Hepatocyte (in vitro differentiated cells): ENCODE data around the gene ADGRG6. TPM values are rescaled to one million over a fixed set of nuclear protein-coding genes. Genes with fewer than 3 reads are reported as not detected.
"Not testable (repeated sequence)": the region's sequence is repeated elsewhere in the genome, so short reads cannot be mapped to it uniquely, and the experiment has no call there.

Experiments used
- DNase-seq: peaks from one replicate; pipeline ENCODE4 v3.0.0-alpha.2; 2016; ENCODE audit warnings: low spot score
- H2AFZ ChIP-seq: fragments of 200-600 bp; sonication (generic); 2 replicates; pipeline ENCODE4 v1.6.0; 2016; ENCODE audit warnings: antibody characterized with exemption, mild to moderate bottlenecking
- H3K27ac ChIP-seq: fragments of 200-600 bp; sonication (generic); 2 replicates; pipeline ENCODE4 v1.5.1; 2016; ENCODE audit warnings: mild to moderate bottlenecking
- H3K27me3 ChIP-seq: fragments of 200-600 bp; sonication (generic); 2 replicates; pipeline ENCODE4 v1.6.1; 2016
- H3K36me3 ChIP-seq: fragments of 200-600 bp; sonication (generic); replicated peaks from 2 replicates; pipeline ENCODE4 v1.5.1; 2016; ENCODE audit warnings: low read depth; ENCODE audit not compliant: insufficient read depth
- H3K4me1 ChIP-seq: fragments of 200-600 bp; sonication (generic); 2 replicates; pipeline ENCODE4 v1.5.1; 2016; ENCODE audit warnings: mild to moderate bottlenecking, moderate library complexity; ENCODE audit not compliant: insufficient read depth
- H3K4me2 ChIP-seq: fragments of 200-600 bp; sonication (generic); 2 replicates; pipeline ENCODE4 v1.6.0; 2016
- H3K4me3 ChIP-seq: fragments of 200-600 bp; sonication (generic); 2 replicates; pipeline ENCODE4 v1.5.1; 2016; ENCODE audit warnings: mild to moderate bottlenecking
- H3K79me2 ChIP-seq: fragments of 200-600 bp; sonication (generic); 2 replicates; pipeline ENCODE4 v1.6.0; 2017; ENCODE audit warnings: mild to moderate bottlenecking
- H3K9me2 ChIP-seq: fragments of 200-600 bp; sonication (generic); replicated peaks from 2 replicates; pipeline ENCODE4 v1.6.0; 2017; ENCODE audit warnings: mild to moderate bottlenecking; ENCODE audit not compliant: insufficient read depth
- H3K9me3 ChIP-seq: fragments of 200-600 bp; sonication (generic); 2 replicates; pipeline ENCODE4 v1.5.1; 2016; ENCODE audit warnings: low read depth, mild to moderate bottlenecking
- H4K20me1 ChIP-seq: fragments of 200-600 bp; sonication (generic); 2 replicates; pipeline ENCODE4 v1.6.0; 2016; ENCODE audit warnings: mild to moderate bottlenecking; ENCODE audit not compliant: insufficient read depth, poor library complexity, severe bottlenecking
- EZH2 ChIP-seq: fragments of 200-600 bp; sonication (generic); IDR thresholded peaks from 2 replicates; pipeline ENCODE4 v1.6.1; 2016; ENCODE audit warnings: antibody characterized with exemption, mild to moderate bottlenecking, borderline replicate concordance
- EZH2phosphoT487 ChIP-seq: fragments of 200-600 bp; sonication (generic); IDR thresholded peaks from one replicate; pipeline ENCODE4 v1.6.1; 2018; ENCODE audit warnings: antibody characterized with exemption, mild to moderate bottlenecking, low read depth, moderate library complexity; ENCODE audit not compliant: unreplicated experiment, severe bottlenecking
- WGBS: methylation state at CpG from one replicate; pipeline ENCODE4 v1.1.6; 2016; ENCODE audit warnings: low lambda C conversion rate; ENCODE audit errors: missing lambda C conversion rate; 5-methylcytosine and 5-hydroxymethylcytosine counted together
- polyA plus RNA-seq: library from polyadenylated mRNA; unstranded; fragments of >200 nt; fragmentation: Nextera tagmentation; extraction: Ambion mirVana; gene quantifications from 2 replicates; pipeline ENCODE4 v1.2.1, GENCODE V29; 2016
- total RNA-seq: library from RNA; depleted of rRNA; stranded (reverse); fragments of >200 nt; gene quantifications from 2 replicates; pipeline ENCODE4 v1.2.3, GENCODE V29; 2014
- TF ChIP-seq, protein P1 (sequence below): fragments of 200-600 bp; sonication (generic); IDR thresholded peaks from 2 replicates; pipeline ENCODE4 v1.5.1; 2016; ENCODE audit warnings: antibody characterized with exemption, mild to moderate bottlenecking; ENCODE audit not compliant: poor library complexity

The ADGRG6 gene
- total and polyA plus RNA-seq, 2 experiments from 2014 or later: 13.9 to 92.0 TPM

DNA sequence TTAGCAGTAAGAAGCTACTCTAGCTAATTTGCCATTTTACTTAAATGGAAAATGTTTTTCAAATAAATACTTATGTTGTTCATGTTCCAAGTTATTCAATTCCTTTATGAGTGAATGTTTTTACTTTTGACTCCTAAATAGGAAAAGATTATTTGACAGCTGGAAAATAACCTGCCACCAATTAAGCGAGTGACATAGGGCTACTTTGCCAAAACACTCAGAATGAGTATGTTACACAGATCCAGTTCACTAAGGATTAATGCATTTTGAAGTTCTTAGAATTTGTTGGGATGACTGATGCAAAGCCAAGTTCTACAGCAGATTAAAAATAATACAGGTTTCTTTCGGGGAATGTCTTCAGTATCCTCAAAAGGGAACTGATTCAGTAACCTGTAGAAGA is 144.4 kb downstream of the ADGRG6 start:
- H4K20me1 ChIP-seq: no peaks in the 10 kb centered on the region
- no peaks in the 10 kb centered on the region for H3K36me3 ChIP-seq
- H3K4me3 ChIP-seq: no peak overlapping the region
- H3K9me3 ChIP-seq: no peaks in the 10 kb centered on the region
- 88% methylated on average over 2 of the region's 2 CpGs for WGBS
- peaks cover 7% of the 10 kb centered on the region for H3K4me1 ChIP-seq
- TF ChIP-seq EZH2 (no peak), EZH2phosphoT487 (no peak)
- TF ChIP-seq, protein P1, sequence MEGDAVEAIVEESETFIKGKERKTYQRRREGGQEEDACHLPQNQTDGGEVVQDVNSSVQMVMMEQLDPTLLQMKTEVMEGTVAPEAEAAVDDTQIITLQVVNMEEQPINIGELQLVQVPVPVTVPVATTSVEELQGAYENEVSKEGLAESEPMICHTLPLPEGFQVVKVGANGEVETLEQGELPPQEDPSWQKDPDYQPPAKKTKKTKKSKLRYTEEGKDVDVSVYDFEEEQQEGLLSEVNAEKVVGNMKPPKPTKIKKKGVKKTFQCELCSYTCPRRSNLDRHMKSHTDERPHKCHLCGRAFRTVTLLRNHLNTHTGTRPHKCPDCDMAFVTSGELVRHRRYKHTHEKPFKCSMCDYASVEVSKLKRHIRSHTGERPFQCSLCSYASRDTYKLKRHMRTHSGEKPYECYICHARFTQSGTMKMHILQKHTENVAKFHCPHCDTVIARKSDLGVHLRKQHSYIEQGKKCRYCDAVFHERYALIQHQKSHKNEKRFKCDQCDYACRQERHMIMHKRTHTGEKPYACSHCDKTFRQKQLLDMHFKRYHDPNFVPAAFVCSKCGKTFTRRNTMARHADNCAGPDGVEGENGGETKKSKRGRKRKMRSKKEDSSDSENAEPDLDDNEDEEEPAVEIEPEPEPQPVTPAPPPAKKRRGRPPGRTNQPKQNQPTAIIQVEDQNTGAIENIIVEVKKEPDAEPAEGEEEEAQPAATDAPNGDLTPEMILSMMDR: no peak
- no peak overlapping the region for H3K27ac ChIP-seq
- H3K4me2 ChIP-seq: no peak overlapping the region
- H3K79me2 ChIP-seq: no peaks in the 10 kb centered on the region
- H3K9me2 ChIP-seq: no peaks in the 10 kb centered on the region
- no peak for DNase-seq
- no peak overlapping the region for H2AFZ ChIP-seq
- H3K27me3 ChIP-seq: no peaks in the 10 kb centered on the region

GRCh38 chr6:142446576-142446975 is 144.8 kb downstream of the ADGRG6 start:
- no peak overlapping the region for H2AFZ ChIP-seq
- H3K27me3 ChIP-seq: no peaks in the 10 kb centered on the region
- no peaks in the 10 kb centered on the region for H3K79me2 ChIP-seq
- no peak overlapping the region for H3K4me3 ChIP-seq
- no peak overlapping the region for H3K27ac ChIP-seq
- TF ChIP-seq EZH2 (no peak), EZH2phosphoT487 (no peak)
- TF ChIP-seq, protein P1: no peak
- H3K9me2 ChIP-seq: no peaks in the 10 kb centered on the region
- 94% methylated on average over 4 of the region's 4 CpGs for WGBS
- no peaks in the 10 kb centered on the region for H3K36me3 ChIP-seq
- H3K4me2 ChIP-seq: no peak overlapping the region
- no peaks in the 10 kb centered on the region for H3K9me3 ChIP-seq
- peaks cover 7% of the 10 kb centered on the region for H3K4me1 ChIP-seq
- H4K20me1 ChIP-seq: no peaks in the 10 kb centered on the region
- DNase-seq: no peak

- H3K4me3 ChIP-seq: no peak overlapping the region
- no peak for DNase-seq
- peaks cover 7% of the 10 kb centered on the region for H3K4me1 ChIP-seq
- 95% methylated on average over 4 of the region's 4 CpGs for WGBS
- no peak overlapping the region for H3K4me2 ChIP-seq
- H3K9me2 ChIP-seq: no peaks in the 10 kb centered on the region
- no peak overlapping the region for H3K27ac ChIP-seq
- H3K9me3 ChIP-seq: no peaks in the 10 kb centered on the region
- H2AFZ ChIP-seq: no peak overlapping the region
- H3K27me3 ChIP-seq: no peaks in the 10 kb centered on the region
- H3K36me3 ChIP-seq: no peaks in the 10 kb centered on the region
- no peaks in the 10 kb centered on the region for H3K79me2 ChIP-seq
- no peak for TF ChIP-seq EZH2
- no peak for TF ChIP-seq EZH2phosphoT487
- TF ChIP-seq, protein P1: no peak
- no peaks in the 10 kb centered on the region for H4K20me1 ChIP-seq
Observed at GRCh38 chr6:142448091-142448729, 146.4 kb downstream of the ADGRG6 start.

DNA sequence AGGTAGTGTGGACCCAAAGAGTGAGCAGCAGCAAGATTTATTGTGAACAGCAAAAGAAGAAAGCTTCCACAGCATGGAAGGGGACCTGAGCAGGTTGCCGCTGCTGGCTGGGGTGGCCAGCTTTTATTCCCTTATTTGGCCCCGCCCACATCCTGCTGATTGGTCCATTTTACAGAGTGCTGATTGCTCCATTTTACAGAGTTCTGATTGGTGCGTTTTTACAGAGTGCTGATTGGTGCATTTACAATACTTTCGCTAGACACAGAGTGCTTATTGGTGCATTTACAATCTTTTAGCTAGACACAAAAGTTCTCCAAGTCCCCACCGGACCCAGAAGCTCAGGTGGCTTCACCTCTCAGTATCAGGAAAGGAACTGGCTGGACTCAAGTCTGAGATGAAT is 149.0 kb downstream of the ADGRG6 start:
- H2AFZ ChIP-seq, H3K4me1 ChIP-seq, H3K9me3 ChIP-seq, H3K4me2 ChIP-seq, H3K27me3 ChIP-seq, H3K4me3 ChIP-seq, H3K27ac ChIP-seq, H3K79me2 ChIP-seq, H3K9me2 ChIP-seq, H3K36me3 ChIP-seq, H4K20me1 ChIP-seq, DNase-seq: not testable (repeated sequence)
- WGBS: 93% methylated on average over 5 of the region's 5 CpGs
